Measurements from ENCODE around the gene SPTBN1. TPM values are rescaled to one million over a fixed set of nuclear protein-coding genes. Genes with fewer than 3 reads are reported as not detected.

Gene SPTBN1
- total and polyA plus RNA-seq, 5 donors from 2014 or later: 10.0 to 182 (median 19.6) TPM

- H3K36me3 ChIP-seq (ENCODE audit: control insufficient read depth, insufficient read depth, low read length): peaks cover 27% of the 10 kb centered on the region
- peaks cover 11% of the 10 kb centered on the region for H3K27me3 Mint-ChIP-seq
- no peak for ATAC-seq (ENCODE audit: low read depth in 2 of 2)
- H3K27me3 ChIP-seq (ENCODE audit: control insufficient read depth, insufficient read depth, low read length): peaks cover 3% of the 10 kb centered on the region
- peaks cover 0 to 9% (median 6%) of the 10 kb centered on the region in 4 donors for H3K4me1 Mint-ChIP-seq
- no peak overlapping the region for H3K4me3 Mint-ChIP-seq
- H3K9me3 ChIP-seq (ENCODE audit: control insufficient read depth in 2 of 2, low read length in 2 of 2): no peaks in the 10 kb centered on the region
- DNase-seq: no peak
- H3K4me3 ChIP-seq (ENCODE audit: low read depth, low read length): no peak overlapping the region
- peaks cover 4% of the 10 kb centered on the region for H3K4me1 ChIP-seq (ENCODE audit: control insufficient read depth, insufficient read depth, low read length, poor library complexity, severe bottlenecking)
- no peak overlapping the region for H3K27ac ChIP-seq (ENCODE audit: insufficient read depth, low read length, poor library complexity, severe bottlenecking)
- peaks cover 21% of the 10 kb centered on the region for H3K36me3 Mint-ChIP-seq
- H3K27ac Mint-ChIP-seq: no peak overlapping the region
- peaks cover 0 to 1% (median 0%) of the 10 kb centered on the region in 7 donors for H3K9me3 Mint-ChIP-seq
These were observed 216.7 kb downstream of the SPTBN1 start for GRCh38 chr2:54672590-54673456.

- no peak overlapping the region for H3K27ac Mint-ChIP-seq
- no peak overlapping the region for H3K4me3 Mint-ChIP-seq
- DNase-seq: peak in 1 of 3 donors; percentile 32
- Histone ChIP-seq H3K27me3 (ENCODE audit: control insufficient read depth, insufficient read depth, low read length) (peaks cover 3% of the 10 kb centered on the region), H3K9me3 (ENCODE audit: control insufficient read depth in 2 of 2, low read length in 2 of 2) (no peaks in the 10 kb centered on the region), H3K4me1 (ENCODE audit: control insufficient read depth, insufficient read depth, low read length, poor library complexity, severe bottlenecking) (peaks cover 4% of the 10 kb centered on the region), H3K36me3 (ENCODE audit: control insufficient read depth, insufficient read depth, low read length) (peaks cover 20% of the 10 kb centered on the region), H3K27ac (ENCODE audit: insufficient read depth, low read length, poor library complexity, severe bottlenecking) (no peak overlapping the region), H3K4me3 (ENCODE audit: low read depth, low read length) (no peak overlapping the region)
- peak; percentile 54 to 59 for ATAC-seq (ENCODE audit: low read depth in 2 of 2)
- H3K9me3 Mint-ChIP-seq: peaks cover 0 to 1% (median 0%) of the 10 kb centered on the region in 7 donors
- H3K4me1 Mint-ChIP-seq: peaks cover 0 to 9% (median 6%) of the 10 kb centered on the region in 4 donors
- H3K27me3 Mint-ChIP-seq: peaks cover 11% of the 10 kb centered on the region
- H3K36me3 Mint-ChIP-seq: peaks cover 16% of the 10 kb centered on the region
These were observed 217.4 kb downstream of the SPTBN1 start for GRCh38 chr2:54673501-54673998.

DNA sequence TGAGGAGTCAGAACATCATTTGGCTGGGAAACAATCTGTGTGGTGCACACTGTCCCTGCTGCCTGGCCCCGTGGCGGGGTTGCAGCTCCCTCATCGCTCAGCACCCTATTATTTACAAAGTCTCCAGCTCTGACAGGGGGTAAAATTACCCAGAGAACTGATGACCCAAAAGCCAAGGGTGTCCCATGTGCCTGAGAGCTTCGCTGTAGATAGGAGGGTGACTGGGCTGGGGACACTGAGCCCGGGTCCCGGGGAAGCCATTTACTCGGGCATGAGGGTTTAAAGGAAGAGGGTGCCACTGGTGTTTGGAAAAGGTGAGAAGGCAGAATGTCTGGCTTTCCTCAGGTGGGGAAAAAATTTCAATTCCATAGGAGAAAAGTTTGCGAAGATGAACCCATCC, 219.2 kb downstream of the SPTBN1 start:
- Histone ChIP-seq H3K27ac (ENCODE audit: insufficient read depth, low read length, poor library complexity, severe bottlenecking) (no peak overlapping the region), H3K4me1 (ENCODE audit: control insufficient read depth, insufficient read depth, low read length, poor library complexity, severe bottlenecking) (peaks cover 4% of the 10 kb centered on the region), H3K4me3 (ENCODE audit: low read depth, low read length) (no peak overlapping the region), H3K27me3 (ENCODE audit: control insufficient read depth, insufficient read depth, low read length) (peaks cover 3% of the 10 kb centered on the region), H3K36me3 (ENCODE audit: control insufficient read depth, insufficient read depth, low read length) (peaks cover 3% of the 10 kb centered on the region), H3K9me3 (ENCODE audit: control insufficient read depth in 2 of 2, low read length in 2 of 2) (no peaks in the 10 kb centered on the region)
- Mint-ChIP-seq H3K27ac (no peak overlapping the region), H3K4me1 (peaks cover 0 to 13% (median 9%) of the 10 kb centered on the region in 4 donors), H3K36me3 (peaks cover 10% of the 10 kb centered on the region), H3K27me3 (peaks cover 17% of the 10 kb centered on the region), H3K9me3 (peaks cover 0 to 1% (median 0%) of the 10 kb centered on the region in 7 donors), H3K4me3 (no peak overlapping the region)
- ATAC-seq (ENCODE audit: low read depth in 2 of 2) (no peak), DNase-seq (no peak)

- no peak for DNase-seq
- no peak overlapping the region for H3K27ac ChIP-seq (ENCODE audit: insufficient read depth, low read length, poor library complexity, severe bottlenecking)
- Mint-ChIP-seq H3K27ac (no peak overlapping the region), H3K36me3 (peaks cover 5% of the 10 kb centered on the region), H3K4me1 (peaks cover 0 to 17% (median 11%) of the 10 kb centered on the region in 4 donors), H3K9me3 (peaks cover 0 to 1% (median 0%) of the 10 kb centered on the region in 7 donors), H3K4me3 (no peak overlapping the region), H3K27me3 (peaks cover 17% of the 10 kb centered on the region)
- no peak overlapping the region for H3K4me3 ChIP-seq (ENCODE audit: low read depth, low read length)
- no peaks in the 10 kb centered on the region for H3K9me3 ChIP-seq (ENCODE audit: control insufficient read depth in 2 of 2, low read length in 2 of 2)
- peaks cover 3% of the 10 kb centered on the region for H3K27me3 ChIP-seq (ENCODE audit: control insufficient read depth, insufficient read depth, low read length)
- no peak for ATAC-seq (ENCODE audit: low read depth in 2 of 2)
- H3K36me3 ChIP-seq (ENCODE audit: control insufficient read depth, insufficient read depth, low read length): no peaks in the 10 kb centered on the region
- peaks cover 9% of the 10 kb centered on the region for H3K4me1 ChIP-seq (ENCODE audit: control insufficient read depth, insufficient read depth, low read length, poor library complexity, severe bottlenecking)
These were observed 219.6 kb downstream of the SPTBN1 start for GRCh38 chr2:54675738-54676137.

- no peaks in the 10 kb centered on the region for H3K36me3 Mint-ChIP-seq
- ATAC-seq (ENCODE audit: low read depth in 2 of 2) (no peak), DNase-seq (no peak)
- peaks cover 0 to 1% (median 0%) of the 10 kb centered on the region in 7 donors for H3K9me3 Mint-ChIP-seq
- H3K27me3 ChIP-seq (ENCODE audit: control insufficient read depth, insufficient read depth, low read length): peaks cover 3% of the 10 kb centered on the region
- peaks cover 17% of the 10 kb centered on the region for H3K27me3 Mint-ChIP-seq
- H3K27ac ChIP-seq (ENCODE audit: insufficient read depth, low read length, poor library complexity, severe bottlenecking): no peak overlapping the region
- no peak overlapping the region for H3K4me3 Mint-ChIP-seq
- peaks cover 10% of the 10 kb centered on the region for H3K4me1 ChIP-seq (ENCODE audit: control insufficient read depth, insufficient read depth, low read length, poor library complexity, severe bottlenecking)
- H3K27ac Mint-ChIP-seq: no peak overlapping the region
- H3K36me3 ChIP-seq (ENCODE audit: control insufficient read depth, insufficient read depth, low read length): no peaks in the 10 kb centered on the region
- H3K4me1 Mint-ChIP-seq: peaks cover 4 to 26% (median 13%) of the 10 kb centered on the region in 4 donors
- no peak overlapping the region for H3K4me3 ChIP-seq (ENCODE audit: low read depth, low read length)
- no peaks in the 10 kb centered on the region for H3K9me3 ChIP-seq (ENCODE audit: control insufficient read depth in 2 of 2, low read length in 2 of 2)
These were observed 220.5 kb downstream of the SPTBN1 start for GRCh38 chr2:54676656-54677055.

DNA sequence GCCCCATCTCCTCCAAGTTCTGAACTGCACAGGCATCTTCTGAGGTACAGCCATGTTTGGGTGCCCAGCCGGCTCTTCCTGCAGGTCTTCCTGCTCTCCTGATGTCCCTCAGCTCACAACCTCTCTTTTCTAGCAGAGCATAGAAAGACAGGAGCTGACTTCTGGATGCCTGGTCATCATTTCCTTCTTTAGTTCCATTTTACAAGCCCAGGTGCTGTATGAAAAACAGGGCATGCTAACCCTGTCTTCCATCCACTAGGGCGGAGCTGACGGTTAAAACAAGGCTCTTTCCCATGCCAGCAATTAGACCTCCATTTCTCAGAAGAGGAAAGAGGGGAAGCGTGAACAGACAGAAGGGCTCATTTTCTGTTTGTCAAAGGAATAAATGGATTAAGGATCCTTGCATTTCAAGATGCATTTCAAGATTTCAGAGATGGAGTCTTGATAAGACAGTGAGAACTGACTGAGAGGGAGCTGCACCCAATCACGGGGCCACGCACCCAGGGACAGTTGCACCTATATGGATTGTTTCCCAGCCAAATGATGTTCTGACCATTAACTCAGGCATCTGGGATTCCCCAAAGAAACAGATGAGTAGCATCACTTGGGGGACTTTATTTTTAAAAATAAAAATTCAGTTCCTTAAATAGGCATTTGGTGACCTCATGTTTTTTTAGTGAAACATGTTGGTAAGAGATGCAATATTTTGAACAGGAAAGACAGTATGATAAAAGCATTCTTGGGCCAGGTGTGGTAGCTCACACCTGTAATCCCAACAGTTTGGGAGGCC, 221.5 kb downstream of the SPTBN1 start:
- Mint-ChIP-seq H3K36me3 (no peaks in the 10 kb centered on the region), H3K27ac (no peak overlapping the region), H3K4me1 (peaks cover 7 to 26% (median 13%) of the 10 kb centered on the region in 4 donors), H3K9me3 (peaks cover 0 to 1% (median 0%) of the 10 kb centered on the region in 7 donors), H3K4me3 (no peak overlapping the region), H3K27me3 (peaks cover 17% of the 10 kb centered on the region)
- Histone ChIP-seq H3K36me3 (ENCODE audit: control insufficient read depth, insufficient read depth, low read length) (no peaks in the 10 kb centered on the region), H3K4me1 (ENCODE audit: control insufficient read depth, insufficient read depth, low read length, poor library complexity, severe bottlenecking) (peaks cover 10% of the 10 kb centered on the region), H3K27ac (ENCODE audit: insufficient read depth, low read length, poor library complexity, severe bottlenecking) (no peak overlapping the region), H3K27me3 (ENCODE audit: control insufficient read depth, insufficient read depth, low read length) (peaks cover 3% of the 10 kb centered on the region), H3K9me3 (ENCODE audit: control insufficient read depth in 2 of 2, low read length in 2 of 2) (no peaks in the 10 kb centered on the region), H3K4me3 (ENCODE audit: low read depth, low read length) (no peak overlapping the region)
- no peak for DNase-seq
- no peak for ATAC-seq (ENCODE audit: low read depth in 2 of 2)

GRCh38 chr2:54678719-54679118, 222.6 kb downstream of the SPTBN1 start:
- H3K27me3 Mint-ChIP-seq: peaks cover 17% of the 10 kb centered on the region
- Histone ChIP-seq H3K36me3 (ENCODE audit: control insufficient read depth, insufficient read depth, low read length) (no peaks in the 10 kb centered on the region), H3K27me3 (ENCODE audit: control insufficient read depth, insufficient read depth, low read length) (peaks cover 3% of the 10 kb centered on the region), H3K4me1 (ENCODE audit: control insufficient read depth, insufficient read depth, low read length, poor library complexity, severe bottlenecking) (peaks cover 6% of the 10 kb centered on the region), H3K4me3 (ENCODE audit: low read depth, low read length) (no peak overlapping the region), H3K27ac (ENCODE audit: insufficient read depth, low read length, poor library complexity, severe bottlenecking) (no peak overlapping the region), H3K9me3 (ENCODE audit: control insufficient read depth in 2 of 2, low read length in 2 of 2) (no peaks in the 10 kb centered on the region)
- no peak overlapping the region for H3K4me3 Mint-ChIP-seq
- H3K4me1 Mint-ChIP-seq: peaks cover 4 to 17% (median 9%) of the 10 kb centered on the region in 4 donors
- no peak for DNase-seq
- no peak for ATAC-seq (ENCODE audit: low read depth in 2 of 2)
- H3K27ac Mint-ChIP-seq: peak overlapping the region in 1 of 3 donors; percentile 15
- peaks cover 0 to 1% (median 0%) of the 10 kb centered on the region in 7 donors for H3K9me3 Mint-ChIP-seq
- no peaks in the 10 kb centered on the region for H3K36me3 Mint-ChIP-seq

All from CD4-positive, CD25-positive, alpha-beta regulatory T cell (primary cell).